Upper lobe of right lung (tissue), 1 donor: ENCODE results near the gene KATNAL2. TPM values are rescaled to one million over a fixed set of nuclear protein-coding genes. Genes with fewer than 3 reads are reported as not detected.
"Not testable (repeated sequence)": the region's sequence is repeated elsewhere in the genome, so short reads cannot be mapped to it uniquely, and the experiment has no call there.

Source experiments
- ATAC-seq: fragments of 200-7000 bp; cut with Tn5 transposase; one replicate; pipeline ENCODE4 v1.9.1; 2020; ENCODE audit warnings: mild to moderate bottlenecking, moderate library complexity
- DNase-seq: peaks from one replicate; pipeline ENCODE4 v3.0.0-alpha.2; 2020
- H3K27ac ChIP-seq: fragments of 200-600 bp; one replicate; pipeline ENCODE4 v1.8.0; 2022
- H3K27me3 ChIP-seq: fragments of 200-600 bp; one replicate; pipeline ENCODE4 v1.8.0; 2022; ENCODE audit warnings: mild to moderate bottlenecking
- H3K36me3 ChIP-seq: fragments of 200-600 bp; one replicate; pipeline ENCODE4 v1.8.0; 2022
- H3K4me1 ChIP-seq: fragments of 200-600 bp; one replicate; pipeline ENCODE4 v1.8.0; 2022
- H3K4me3 ChIP-seq: fragments of 200-600 bp; one replicate; pipeline ENCODE4 v1.8.0; 2022; ENCODE audit warnings: mild to moderate bottlenecking
- H3K9me3 ChIP-seq: fragments of 200-600 bp; one replicate; pipeline ENCODE4 v1.8.0; 2022
- CTCF ChIP-seq: fragments of 200-600 bp; IDR thresholded peaks from one replicate; pipeline ENCODE4 v1.8.0; 2022; ENCODE audit warnings: antibody characterized with exemption
- intact Hi-C: fragments of 100-400 bp; cut with DNase I; formaldehyde crosslinking; loops from one replicate; pipeline ENCODE4 v1.11.0; 2022
- total RNA-seq: library from RNA; stranded (reverse); fragmentation: NEBNext Ultra II Directional; extraction: Animal tissue kit (Norgen Biotek cat#: 25700); gene quantifications from one replicate; pipeline ENCODE4 v1.2.1, GENCODE V29; 2021
- donor health status: DM: no; HTN: yes; CAD: no; lungs with severe emphysema.

KATNAL2 gene
- total RNA-seq, 1 donor from 2014 or later = 3.1 TPM

GRCh38 chr18:46958209-46958608, 40.8 kb downstream of the KATNAL2 start:
- TF ChIP-seq CTCF = no peak
- H3K27ac ChIP-seq = no peak overlapping the region
- H3K27me3 ChIP-seq = no peaks in the 10 kb centered on the region
- no peaks in the 10 kb centered on the region for H3K4me1 ChIP-seq
- H3K4me3 ChIP-seq = no peak overlapping the region
- no peaks in the 10 kb centered on the region for H3K9me3 ChIP-seq
- ATAC-seq = no peak
- intact Hi-C loops = no loop called here
- H3K36me3 ChIP-seq = no peaks in the 10 kb centered on the region
- no peak for DNase-seq

- H3K9me3 ChIP-seq, H3K27ac ChIP-seq, DNase-seq, intact Hi-C loops, H3K4me3 ChIP-seq, H3K4me1 ChIP-seq, H3K36me3 ChIP-seq, H3K27me3 ChIP-seq: not testable (repeated sequence)
- ATAC-seq = peak; percentile 52
Observed at GRCh38 chr18:46963656-46964578, 46.5 kb downstream of the KATNAL2 start.

- not testable (repeated sequence) for DNase-seq
Observed at GRCh38 chr18:46964579-46965293, 47.3 kb downstream of the KATNAL2 start.

GRCh38 chr18:46966266-46966665, 48.9 kb downstream of the KATNAL2 start:
- H3K9me3 ChIP-seq, H3K27ac ChIP-seq, H3K4me3 ChIP-seq, H3K27me3 ChIP-seq, H3K4me1 ChIP-seq, DNase-seq, intact Hi-C loops, H3K36me3 ChIP-seq, ATAC-seq: not testable (repeated sequence)

More at GRCh38 chr18:46964579-46965293, 47.3 kb downstream of the KATNAL2 start:
- H3K9me3 ChIP-seq, intact Hi-C loops, H3K4me1 ChIP-seq, H3K27ac ChIP-seq, H3K27me3 ChIP-seq, H3K36me3 ChIP-seq, H3K4me3 ChIP-seq: not testable (repeated sequence)
- peak; percentile 58 for ATAC-seq

GRCh38 chr18:46969551-46969950, 52.1 kb downstream of the KATNAL2 start:
- ATAC-seq = peak; percentile 8
- H3K9me3 ChIP-seq, H3K27me3 ChIP-seq, H3K4me3 ChIP-seq, intact Hi-C loops, H3K4me1 ChIP-seq, H3K27ac ChIP-seq, DNase-seq, H3K36me3 ChIP-seq: not testable (repeated sequence)

GRCh38 chr18:47019870-47020269, 102.5 kb downstream of the KATNAL2 start:
- H3K27me3 ChIP-seq, DNase-seq, H3K9me3 ChIP-seq, H3K27ac ChIP-seq, intact Hi-C loops, H3K4me1 ChIP-seq, H3K4me3 ChIP-seq, ATAC-seq, H3K36me3 ChIP-seq: not testable (repeated sequence)

- peak; percentile 14 for ATAC-seq
Observed at GRCh38 chr18:47020757-47021156, 103.4 kb downstream of the KATNAL2 start.

GRCh38 chr18:47022821-47023220, 105.4 kb downstream of the KATNAL2 start:
- H3K27ac ChIP-seq, intact Hi-C loops, ATAC-seq, H3K9me3 ChIP-seq, H3K4me1 ChIP-seq, H3K36me3 ChIP-seq, H3K4me3 ChIP-seq, DNase-seq, H3K27me3 ChIP-seq: not testable (repeated sequence)

More at GRCh38 chr18:47020757-47021156, 103.4 kb downstream of the KATNAL2 start:
- H3K9me3 ChIP-seq, H3K4me3 ChIP-seq, H3K27me3 ChIP-seq, DNase-seq, H3K27ac ChIP-seq, H3K4me1 ChIP-seq, H3K36me3 ChIP-seq, intact Hi-C loops: not testable (repeated sequence)

- not testable (repeated sequence) for H3K27ac ChIP-seq
Observed at GRCh38 chr18:47023769-47024465, 106.5 kb downstream of the KATNAL2 start.

GRCh38 chr18:47025557-47026174, 108.3 kb downstream of the KATNAL2 start:
- H3K4me3 ChIP-seq, H3K9me3 ChIP-seq, DNase-seq, intact Hi-C loops, H3K36me3 ChIP-seq, H3K4me1 ChIP-seq, ATAC-seq, H3K27me3 ChIP-seq, H3K27ac ChIP-seq: not testable (repeated sequence)

More at GRCh38 chr18:47023769-47024465, 106.5 kb downstream of the KATNAL2 start:
- DNase-seq, H3K4me3 ChIP-seq, H3K27me3 ChIP-seq, H3K4me1 ChIP-seq, H3K9me3 ChIP-seq, H3K36me3 ChIP-seq, intact Hi-C loops: not testable (repeated sequence)
- peak; percentile 26 for ATAC-seq

GRCh38 chr18:47028738-47029137, 111.3 kb downstream of the KATNAL2 start:
- H3K27me3 ChIP-seq, DNase-seq, H3K4me3 ChIP-seq, ATAC-seq, intact Hi-C loops, H3K9me3 ChIP-seq, H3K36me3 ChIP-seq, H3K27ac ChIP-seq, H3K4me1 ChIP-seq: not testable (repeated sequence)

GRCh38 chr18:47029684-47030353, 112.4 kb downstream of the KATNAL2 start:
- H3K27me3 ChIP-seq, DNase-seq, intact Hi-C loops, H3K4me3 ChIP-seq, H3K36me3 ChIP-seq, H3K9me3 ChIP-seq, H3K27ac ChIP-seq, H3K4me1 ChIP-seq: not testable (repeated sequence)
- peak; percentile 47 for ATAC-seq
